Stimulated activated CD8-positive, alpha-beta memory T cell treated with anti-CD3 and anti-CD28 coated beads, Interleukin-15, amount 100 ng/mL, for 1 hour (primary cell): ENCODE results near the gene FHIT.

Experiments used
- DNase-seq: peaks from one replicate; pipeline ENCODE4 v3.0.0-alpha.2; 2020; ENCODE audit warnings: low read depth

FHIT gene

DNA sequence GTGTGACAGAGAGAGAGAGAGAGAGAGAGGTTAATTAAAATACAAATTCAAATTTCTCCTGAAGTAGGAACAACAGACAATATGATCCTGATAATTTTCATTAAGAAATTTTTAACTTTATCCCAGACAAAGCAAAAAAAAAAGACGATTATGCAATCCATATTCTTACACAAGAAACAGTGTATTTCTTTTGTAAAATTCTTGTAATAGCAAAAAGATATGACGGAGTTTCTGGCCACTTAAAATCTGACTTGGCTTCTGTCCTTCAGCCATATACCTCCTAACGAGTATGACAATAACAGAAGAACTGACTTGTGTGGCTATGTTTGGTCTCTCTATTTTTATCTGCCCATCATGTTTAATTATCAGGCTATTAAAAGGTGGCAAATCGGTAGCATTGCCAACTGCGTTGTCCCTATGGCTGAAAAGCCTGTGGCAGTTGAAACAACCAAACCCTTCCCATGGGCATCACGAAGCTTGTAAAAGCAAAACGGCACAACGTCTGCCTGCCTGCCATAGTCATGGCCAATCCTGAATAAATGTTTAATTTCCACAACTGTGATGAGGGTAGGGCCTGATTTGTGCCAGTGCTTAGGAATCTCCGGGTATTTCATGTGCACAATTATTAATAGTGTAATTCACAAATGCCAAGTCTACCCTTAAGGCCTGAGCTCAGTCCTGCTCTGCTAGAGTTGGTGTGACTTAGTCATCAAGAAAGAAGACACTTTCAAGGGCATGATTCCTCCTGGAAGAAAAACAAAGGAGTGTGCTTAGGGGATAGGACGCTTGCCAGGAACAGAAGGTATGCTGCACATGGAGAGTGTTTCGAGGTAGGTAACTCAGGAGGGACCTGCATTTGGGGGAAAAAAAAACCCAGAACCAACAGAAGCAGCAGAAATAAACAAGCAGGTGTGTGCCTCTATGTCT, 1090.2 kb downstream of the FHIT start:
- DNase-seq: no peak

DNA sequence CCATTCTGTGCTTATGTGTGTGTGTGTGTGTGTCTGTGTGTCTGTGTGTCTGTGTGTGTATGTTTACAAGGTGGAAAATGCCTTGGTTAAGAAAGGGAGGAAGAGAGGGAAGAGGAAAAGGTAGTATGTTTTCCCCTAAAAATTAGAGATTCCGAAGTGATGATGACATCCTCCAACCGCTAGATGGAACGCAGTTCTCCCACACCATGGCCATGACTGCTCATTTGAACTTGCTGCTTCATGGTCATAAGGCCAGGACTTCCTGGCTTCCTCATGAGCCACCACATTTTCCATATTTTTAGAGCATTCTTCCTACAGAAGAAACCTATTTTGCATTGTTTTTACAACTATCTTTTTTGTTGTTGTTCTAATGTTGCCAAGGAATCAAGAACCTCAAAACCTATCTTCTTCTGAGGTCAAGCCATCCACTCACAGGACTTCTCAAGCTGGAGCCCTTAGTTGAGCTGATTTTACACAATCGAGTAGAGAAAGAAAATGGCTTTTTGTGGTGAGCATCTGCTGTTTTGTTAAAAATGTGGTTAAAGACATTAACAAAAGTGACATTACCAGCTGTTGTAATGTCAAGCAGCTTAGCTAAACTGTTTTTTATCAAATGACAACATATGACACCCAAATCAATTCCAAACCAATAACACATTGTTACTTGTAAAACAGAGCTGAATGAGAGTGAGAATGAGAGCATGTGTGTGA, 1091.0 kb downstream of the FHIT start:
- no peak for DNase-seq

DNA sequence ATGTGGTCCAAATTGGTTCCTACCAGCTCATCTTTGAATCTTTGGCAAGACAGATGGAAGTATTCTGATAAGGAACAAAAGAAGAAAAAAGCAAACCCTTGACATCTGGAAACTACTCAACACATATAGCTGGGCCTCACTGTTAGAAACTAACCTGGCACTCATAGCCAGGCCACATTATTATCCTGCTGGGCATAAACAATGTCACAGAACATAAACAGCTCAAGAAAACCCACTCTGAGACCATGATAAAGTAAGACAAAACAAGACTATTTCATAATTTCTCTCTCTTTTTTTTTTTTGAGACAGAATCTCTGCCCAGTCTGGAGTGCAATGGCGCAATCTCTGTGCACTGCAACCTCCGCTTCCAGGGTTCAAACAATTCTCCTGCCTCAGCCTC, 1093.2 kb downstream of the FHIT start:
- DNase-seq: no peak

DNA sequence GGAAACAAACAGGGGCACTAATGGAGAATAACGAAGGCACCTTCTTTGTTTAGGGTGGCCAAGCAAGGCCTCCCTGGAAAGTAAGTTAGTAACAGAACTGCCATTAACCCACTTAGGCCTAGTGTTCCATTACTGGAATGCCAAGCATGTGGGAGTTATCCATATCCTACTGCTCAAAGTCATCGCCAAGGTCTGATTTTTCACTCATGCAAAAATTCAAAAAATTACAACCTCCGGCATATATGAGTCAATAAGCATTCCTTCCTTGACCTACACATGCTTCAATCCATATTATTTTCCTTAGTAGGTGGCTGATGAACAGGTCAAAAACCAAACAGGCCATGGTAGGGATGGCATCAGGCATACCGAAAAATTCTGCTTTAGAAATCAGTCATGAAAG, 1097.2 kb downstream of the FHIT start:
- DNase-seq: no peak

DNA sequence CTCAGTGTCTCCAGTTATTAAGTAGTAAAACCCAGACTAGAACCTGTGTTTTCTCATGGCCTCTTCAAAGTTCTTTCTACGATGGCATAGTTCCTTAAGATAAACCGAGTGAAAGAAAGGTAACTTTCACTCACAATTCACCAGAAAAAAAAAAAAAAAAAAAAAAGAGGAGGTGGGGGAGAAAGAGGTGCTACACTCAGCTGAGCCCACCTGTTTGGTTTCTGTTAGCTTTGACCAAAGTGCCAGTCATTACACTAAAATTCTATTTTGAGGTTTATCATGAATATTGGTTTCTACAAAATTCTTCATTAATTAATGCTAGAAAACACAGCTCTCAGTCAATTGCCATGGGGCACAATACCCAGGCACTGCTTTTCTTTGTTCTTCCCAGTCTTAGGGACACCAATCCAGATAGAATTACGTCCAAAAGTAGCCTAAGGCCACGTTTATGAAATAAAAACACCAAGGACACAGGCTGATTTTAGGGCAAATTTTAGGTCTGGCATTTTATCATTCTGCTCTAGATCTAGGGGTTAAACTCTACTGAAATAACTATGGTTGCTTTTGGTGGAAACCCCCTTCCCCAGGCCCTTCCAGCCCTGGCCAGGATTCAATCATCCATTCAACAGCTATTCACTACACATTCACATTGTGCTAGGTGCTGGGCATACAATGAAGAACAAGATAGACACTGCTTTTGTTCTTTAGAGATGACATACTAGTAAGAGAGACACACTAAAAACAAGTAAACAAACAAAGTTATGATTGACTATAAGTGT, 1097.8 kb downstream of the FHIT start:
- DNase-seq: no peak

DNA sequence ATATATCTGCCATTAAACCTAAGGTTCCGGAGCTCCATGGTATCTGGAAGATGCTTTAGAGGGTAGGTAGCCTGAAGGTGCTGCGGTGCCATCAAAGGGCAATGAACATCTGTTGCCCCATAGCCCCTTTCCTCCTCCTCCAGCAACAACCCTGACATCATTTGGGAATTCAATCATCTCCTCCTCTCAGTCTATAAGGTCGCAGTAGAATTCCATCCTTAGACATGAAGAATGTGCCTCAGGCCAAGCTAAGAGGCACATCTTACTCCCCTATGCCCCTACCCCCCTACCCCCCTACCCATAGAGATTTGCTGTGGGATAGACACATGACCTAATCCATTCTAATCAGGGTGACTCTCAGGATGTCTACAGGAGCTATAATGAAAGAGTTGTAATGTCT, 1101.8 kb downstream of the FHIT start:
- no peak for DNase-seq

DNA sequence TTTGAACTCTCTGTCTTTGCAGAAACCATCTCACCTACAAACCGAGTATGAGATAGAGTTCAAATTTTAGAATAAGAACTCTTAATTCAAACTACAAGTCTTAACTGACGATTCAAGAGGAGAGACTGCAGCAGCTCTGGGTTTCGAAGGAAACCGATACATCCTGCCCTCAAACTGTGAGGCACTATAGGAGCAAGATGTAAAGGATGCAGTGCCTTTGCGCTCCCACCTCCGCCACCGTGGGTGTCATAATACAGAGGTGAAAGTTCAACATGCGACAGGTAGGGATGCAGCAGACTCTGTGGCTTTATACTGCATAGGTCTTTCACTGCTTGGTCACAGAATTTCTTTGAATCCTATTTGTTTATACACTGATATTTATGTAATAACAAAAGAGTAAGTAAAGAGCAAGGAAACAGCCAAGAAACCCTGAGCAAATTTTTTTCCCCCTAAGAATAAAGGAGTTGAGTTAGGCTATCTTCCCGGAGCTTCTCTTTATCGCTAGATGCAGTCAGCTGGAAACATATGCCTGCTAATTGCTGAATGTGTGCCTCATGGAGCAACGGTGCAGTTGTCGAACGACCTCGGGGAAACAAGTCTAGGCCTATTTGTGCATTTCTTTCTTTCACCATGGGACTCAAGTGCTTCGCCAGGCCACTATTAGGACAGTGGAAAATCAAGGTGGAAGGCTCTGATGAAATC, 1103.9 kb downstream of the FHIT start:
- no peak for DNase-seq

DNA sequence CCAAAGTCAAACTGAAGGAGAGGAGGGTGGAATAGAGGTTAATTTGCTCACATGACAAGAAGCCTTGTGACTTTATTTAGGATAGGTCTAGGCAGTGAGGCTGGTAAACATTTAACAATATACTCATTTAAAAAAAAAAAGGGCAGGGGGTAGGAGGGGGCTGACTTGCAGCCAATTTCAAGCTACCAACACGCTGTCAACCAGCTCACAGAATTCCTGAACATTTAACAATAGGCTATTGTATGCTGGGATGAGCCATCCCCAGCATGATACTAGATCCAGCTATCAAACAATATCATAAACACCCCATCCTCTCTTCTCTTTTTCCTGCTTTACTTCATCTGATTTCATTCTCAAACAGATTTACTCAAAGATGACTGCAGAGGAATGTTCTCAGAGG, 1105.1 kb downstream of the FHIT start:
- DNase-seq: no peak

DNA sequence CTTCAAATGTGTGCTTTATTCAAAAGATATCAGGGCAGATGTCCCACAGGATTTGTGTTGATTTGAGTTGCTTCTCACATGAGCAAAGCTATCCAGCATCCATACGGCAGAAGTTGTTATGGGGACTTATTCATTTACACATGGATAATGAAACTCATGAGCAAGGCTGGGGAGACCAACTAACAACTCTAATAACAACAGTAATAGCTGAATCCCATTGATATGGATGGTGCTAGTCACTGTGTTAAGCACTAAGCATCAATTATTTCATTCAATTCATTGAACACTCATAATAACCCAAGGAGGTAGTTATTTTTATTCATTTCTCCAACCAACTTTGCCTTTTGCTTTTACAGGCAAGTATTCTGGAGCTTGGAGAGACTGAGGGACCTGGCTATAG, 1107.2 kb downstream of the FHIT start:
- no peak for DNase-seq

DNA sequence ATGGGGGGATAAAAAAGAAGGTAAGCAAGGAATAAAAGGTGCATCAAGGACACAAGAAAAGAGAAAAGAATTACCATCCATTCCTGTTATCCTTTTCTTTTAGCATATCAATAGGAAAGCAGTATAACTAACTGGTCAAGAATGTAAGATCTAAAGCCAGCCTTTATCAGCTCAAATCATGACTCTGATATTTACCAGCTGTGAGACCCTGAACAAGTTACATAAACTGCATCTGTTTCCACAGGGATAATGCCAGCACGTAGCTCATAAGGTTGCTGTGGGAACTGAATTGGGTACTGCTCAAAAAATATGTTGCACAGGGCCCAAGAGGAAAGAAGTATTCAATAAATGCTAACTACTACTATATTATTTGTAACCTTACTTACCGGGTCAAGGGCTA, 1109.2 kb downstream of the FHIT start:
- no peak for DNase-seq

DNA sequence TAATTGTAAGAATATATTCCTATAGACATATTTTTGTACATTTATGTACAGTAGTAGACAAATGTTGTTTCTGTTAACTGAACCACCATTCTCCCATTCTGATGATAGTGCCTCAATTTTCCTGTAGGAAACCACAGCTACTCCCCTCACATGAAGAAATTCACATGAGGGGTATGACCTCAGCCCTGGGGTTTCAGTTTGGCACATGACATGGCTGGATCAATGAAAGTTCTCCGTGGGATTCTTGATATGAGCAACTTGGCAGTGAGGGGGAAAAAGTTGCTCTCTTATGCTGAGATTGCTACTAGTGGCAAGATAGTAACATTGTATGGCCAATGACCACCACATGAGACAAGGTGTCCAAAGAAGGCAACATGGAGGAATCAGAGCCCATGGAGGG, 1111.1 kb downstream of the FHIT start:
- DNase-seq: no peak

DNA sequence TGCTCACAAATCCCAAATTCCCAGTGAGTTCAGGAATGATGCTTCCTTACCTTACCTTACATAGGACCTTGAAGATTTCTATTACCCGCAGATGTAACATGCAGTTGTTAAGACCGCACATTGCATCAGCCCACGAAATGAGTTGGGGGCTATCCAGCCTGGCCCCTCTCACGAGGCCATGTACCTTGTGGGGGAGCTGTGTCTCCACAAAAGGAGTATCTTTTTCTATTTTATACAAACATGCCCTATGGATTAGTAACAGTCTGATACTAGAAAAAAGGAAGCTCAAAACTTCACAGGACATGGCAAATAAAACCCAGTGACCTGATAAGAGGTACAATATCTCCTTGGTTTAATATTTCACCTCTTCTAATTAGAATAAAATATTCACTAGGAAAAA, 1114.7 kb downstream of the FHIT start:
- DNase-seq: no peak

DNA sequence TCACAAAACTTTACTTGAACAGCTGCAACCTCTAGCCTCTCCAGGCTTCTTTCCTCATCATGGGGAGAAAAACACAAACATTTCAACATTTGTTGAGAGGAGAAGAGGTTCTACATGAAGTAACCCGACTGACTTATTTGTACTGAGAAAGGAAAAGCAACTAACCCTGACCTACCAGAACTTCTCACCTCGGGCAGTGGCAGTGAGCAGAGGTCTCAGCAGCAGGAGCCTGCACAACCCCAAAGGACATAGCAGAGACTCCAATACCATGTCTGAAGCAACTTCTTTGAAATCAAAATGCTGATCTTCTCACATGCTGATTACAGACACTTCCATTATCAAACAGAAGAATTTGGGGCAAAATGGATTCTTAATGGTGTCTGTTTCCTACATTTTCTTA, 1115.8 kb downstream of the FHIT start:
- DNase-seq: no peak

DNA sequence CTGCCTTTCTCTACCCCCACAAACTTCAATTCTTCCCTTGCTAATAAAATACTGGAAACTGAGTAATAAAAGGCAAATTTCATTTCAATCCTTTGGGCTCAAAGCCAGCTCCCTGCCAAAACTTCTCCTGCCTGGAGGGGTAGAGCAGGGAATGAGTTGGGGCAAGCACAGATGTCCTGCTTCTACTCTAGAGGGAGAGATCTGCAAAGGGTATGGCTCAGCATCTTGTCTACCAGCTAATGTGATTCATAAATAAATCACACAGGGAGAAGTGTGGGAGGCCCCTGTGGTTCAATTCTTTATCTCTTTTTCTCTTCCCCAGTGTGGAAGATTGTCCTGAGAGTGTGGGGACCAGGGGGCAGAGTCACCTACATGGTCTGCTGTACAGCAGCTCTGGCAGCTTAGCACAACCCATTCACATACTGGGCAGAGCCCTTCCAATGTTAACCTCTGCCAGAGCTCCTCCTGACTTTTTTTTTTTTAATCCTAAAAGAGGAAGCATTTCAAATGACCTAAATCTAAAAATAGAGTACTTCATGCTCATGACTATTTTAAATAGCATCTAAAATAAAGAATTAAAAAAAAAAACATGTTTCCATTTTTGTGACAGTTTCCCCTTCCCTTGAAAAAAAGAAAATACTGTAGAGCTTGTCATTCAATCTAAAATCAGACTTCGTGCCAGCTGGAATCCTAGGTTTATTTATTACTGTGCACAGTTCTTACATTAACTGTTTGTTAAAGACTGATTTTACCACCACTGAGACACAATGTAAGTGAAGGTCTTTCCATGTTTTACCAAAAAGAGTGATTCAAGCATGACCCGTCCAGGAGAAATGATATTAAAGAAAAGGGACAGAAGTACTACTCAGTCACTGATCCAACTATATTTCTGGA, 1117.7 kb downstream of the FHIT start:
- DNase-seq: no peak

DNA sequence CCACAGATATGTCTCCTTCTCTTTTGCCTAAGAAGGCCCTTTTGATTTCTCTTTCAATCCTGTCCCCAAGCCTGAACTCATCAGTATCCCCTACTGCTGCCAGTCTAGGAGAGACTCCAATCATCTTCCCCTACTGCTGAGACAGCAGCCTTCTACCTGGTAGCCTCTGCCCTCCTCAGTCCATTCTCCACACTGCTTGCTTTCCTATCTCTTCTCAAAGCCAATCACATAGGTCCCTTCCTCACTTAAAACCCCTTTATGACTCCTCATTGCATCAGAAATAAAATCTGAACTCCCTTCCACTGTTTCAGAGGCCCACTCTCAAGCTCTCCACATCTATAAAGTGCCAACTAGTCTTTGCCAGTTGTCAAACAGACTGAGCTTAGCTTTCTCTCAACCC, 1119.6 kb downstream of the FHIT start:
- DNase-seq: no peak

DNA sequence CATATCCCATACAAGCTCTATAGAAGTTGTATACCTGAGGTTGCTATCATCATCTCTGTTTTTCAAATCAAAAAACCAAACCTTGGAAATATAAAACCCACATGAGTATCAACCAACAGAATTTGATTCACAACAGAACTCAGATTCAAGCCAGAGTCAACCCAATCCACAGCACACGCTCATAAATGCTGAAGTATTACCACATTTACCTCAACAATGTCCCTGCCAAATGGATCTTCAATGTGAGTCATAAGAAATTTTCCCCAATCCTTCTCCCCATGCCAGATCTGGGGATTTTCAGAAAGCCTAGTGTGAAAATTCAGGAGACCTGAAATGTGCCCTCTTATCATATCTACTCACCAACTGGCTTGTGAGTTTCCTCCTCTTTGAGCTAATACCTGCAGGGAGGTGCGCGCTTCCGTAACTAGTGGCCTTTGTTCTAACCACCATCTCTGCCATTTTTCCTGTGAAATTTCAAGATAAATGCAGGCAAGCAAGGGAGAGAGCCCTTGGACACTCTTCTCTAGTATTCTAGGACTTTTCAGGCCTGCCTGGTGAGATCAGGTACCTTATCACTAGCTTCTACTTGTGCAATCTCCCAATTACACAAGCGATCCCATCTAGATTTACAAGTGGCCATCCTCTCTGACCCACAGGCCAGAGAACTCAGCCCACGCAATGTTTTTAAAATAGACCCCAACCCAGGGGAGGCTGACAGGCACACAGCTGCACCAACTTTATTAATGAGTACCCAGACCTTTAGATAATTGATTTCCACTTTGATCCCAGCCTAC, 1124.5 kb downstream of the FHIT start:
- no peak for DNase-seq

DNA sequence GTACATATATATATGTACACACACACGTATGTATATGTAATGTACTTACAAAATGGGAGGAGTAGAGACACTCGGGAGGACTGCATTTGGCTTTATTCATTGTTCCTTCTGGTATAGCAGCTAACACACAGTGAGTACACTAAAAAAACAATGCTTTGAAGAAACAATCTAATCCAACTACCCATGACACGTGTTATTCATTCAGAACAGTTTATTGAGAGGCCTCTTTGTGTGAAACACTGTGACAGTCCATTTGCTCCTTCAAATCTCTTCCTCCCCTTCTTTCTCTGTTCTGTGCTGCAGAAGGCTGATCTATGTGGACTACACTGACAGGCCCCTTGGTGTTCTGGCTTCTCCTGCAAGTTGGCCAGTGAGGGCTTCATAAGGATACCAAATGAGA, 1125.6 kb downstream of the FHIT start:
- DNase-seq: no peak

DNA sequence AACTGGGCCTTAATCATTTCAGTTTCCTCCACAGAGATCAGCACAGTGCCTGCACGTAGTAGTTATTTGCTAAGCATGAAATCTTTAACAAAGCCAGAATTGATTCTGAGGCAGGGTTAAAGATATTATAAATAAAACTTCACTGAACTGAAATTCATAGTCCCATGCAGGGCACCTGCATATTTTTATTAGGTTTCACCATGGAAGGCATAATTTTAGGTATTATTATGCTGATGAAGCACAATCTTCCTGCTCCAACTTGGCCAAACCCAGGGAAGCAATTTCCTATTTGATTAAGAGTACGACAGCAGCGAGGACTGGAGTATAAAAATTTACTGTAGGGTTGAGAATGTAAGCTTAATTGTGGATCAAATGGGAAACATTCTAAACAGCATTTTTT, 1131.0 kb downstream of the FHIT start:
- DNase-seq: no peak

DNA sequence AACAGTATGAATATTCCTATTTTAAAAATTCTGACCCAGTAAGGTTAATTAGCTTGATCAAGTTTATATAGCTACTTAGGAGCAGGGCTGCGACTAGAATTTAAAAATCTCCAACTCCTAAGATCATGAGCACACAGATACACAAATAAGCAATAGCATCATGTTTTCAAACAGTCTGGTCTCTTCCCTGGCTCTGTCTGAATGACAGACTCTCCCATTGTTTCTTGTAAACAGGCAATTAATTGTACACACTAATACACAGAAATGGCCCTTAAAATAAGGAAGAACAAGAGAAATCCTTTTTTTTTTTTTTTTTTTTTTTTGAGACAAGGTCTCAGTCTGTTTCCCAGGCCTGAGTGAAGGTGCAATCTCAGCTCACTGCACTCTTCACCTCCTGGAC, 1137.1 kb downstream of the FHIT start:
- no peak for DNase-seq

DNA sequence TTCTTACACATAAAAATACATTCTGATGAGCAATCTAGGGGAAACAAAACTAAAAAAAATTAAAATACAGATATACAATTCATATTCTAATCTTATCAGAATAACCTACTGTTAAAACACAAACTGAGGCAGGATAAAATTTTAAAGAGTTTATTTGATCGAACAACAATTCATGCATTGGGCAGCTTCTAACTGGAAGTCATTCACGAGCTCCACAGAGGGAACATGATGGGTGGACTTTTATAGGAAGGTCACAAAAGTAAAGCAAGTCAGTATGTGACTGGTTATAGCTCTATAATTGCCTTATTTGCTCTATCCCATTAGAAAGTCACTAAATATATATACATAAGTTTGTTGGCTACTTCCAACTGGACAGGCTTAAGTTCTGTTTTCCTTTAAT, 1144.0 kb downstream of the FHIT start:
- DNase-seq: no peak
